ENCODE results near the gene PNRC1. TPM values are rescaled to one million over a fixed set of nuclear protein-coding genes. Genes with fewer than 3 reads are reported as not detected.

The PNRC1 gene
- total RNA-seq, 4 donors from 2014 or later = 97.3 to 176 (median 102) TPM

DNA sequence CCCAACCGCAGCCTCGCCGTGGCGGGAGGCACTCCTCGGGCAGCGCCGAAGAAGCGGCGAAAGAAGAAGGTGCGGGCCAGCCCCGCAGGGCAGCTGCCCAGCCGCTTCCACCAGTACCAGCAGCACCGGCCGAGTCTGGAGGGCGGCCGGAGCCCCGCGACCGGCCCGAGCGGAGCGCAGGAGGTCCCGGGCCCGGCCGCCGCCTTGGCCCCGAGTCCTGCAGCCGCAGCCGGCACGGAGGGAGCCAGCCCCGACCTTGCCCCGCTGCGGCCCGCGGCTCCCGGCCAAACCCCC, 525 bp downstream of the PNRC1 start:
- Histone ChIP-seq H3K36me3 (peaks cover 0 to 25% (median 4%) of the 10 kb centered on the region in 3 donors), H3K4me3 (peak overlapping the region; percentile 87 to 100 (median 96)), H3K27me3 (no peaks in the 10 kb centered on the region), H3K4me1 (peaks cover 0 to 8% (median 0%) of the 10 kb centered on the region in 4 donors), H3K27ac (peak overlapping the region; percentile 99 to 100 (median 100)), H3K9me3 (no peaks in the 10 kb centered on the region)
- no peak for DNase-seq
- TF ChIP-seq POLR2A (IDR thresholded peaks at IDR 0.05) (no peak), CTCF (IDR thresholded peaks at IDR 0.05) (peak in 1 of 6 experiments; percentile 6)

GRCh38 chr6:89081423-89082322, 1.1 kb downstream of the PNRC1 start:
- peak; percentile 51 to 84 for TF ChIP-seq POLR2A (IDR thresholded peaks at IDR 0.05)
- TF ChIP-seq CTCF (IDR thresholded peaks at IDR 0.05) = peak in 1 of 6 experiments; percentile 5
- Histone ChIP-seq H3K27me3 (no peaks in the 10 kb centered on the region), H3K4me3 (peak overlapping the region; percentile 87 to 100 (median 96))

GRCh38 chr6:89082486-89082891, 1.9 kb downstream of the PNRC1 start:
- H3K27me3 ChIP-seq = no peaks in the 10 kb centered on the region
- H3K9me3 ChIP-seq = no peaks in the 10 kb centered on the region
- peak overlapping the region; percentile 87 to 100 (median 96) for H3K4me3 ChIP-seq
- no peak for DNase-seq
- H3K27ac ChIP-seq = peak overlapping the region; percentile 99 to 100 (median 100)
- H3K36me3 ChIP-seq = peaks cover 0 to 26% (median 4%) of the 10 kb centered on the region in 3 donors
- TF ChIP-seq CTCF (IDR thresholded peaks at IDR 0.05) = no peak
- no peak for TF ChIP-seq POLR2A (IDR thresholded peaks at IDR 0.05)
- peaks cover 0 to 8% (median 0%) of the 10 kb centered on the region in 4 donors for H3K4me1 ChIP-seq

More at GRCh38 chr6:89081423-89082322, 1.1 kb downstream of the PNRC1 start:
- H3K9me3 ChIP-seq = no peaks in the 10 kb centered on the region
- H3K4me1 ChIP-seq = peaks cover 0 to 8% (median 0%) of the 10 kb centered on the region in 4 donors
- peak; percentile 98 to 100 (median 99) for DNase-seq
- peak overlapping the region; percentile 99 to 100 (median 100) for H3K27ac ChIP-seq
- peaks cover 0 to 26% (median 4%) of the 10 kb centered on the region in 3 donors for H3K36me3 ChIP-seq

- H3K4me3 ChIP-seq = peak overlapping the region in 1 of 4 donors; percentile 98
- peaks cover 0 to 8% (median 0%) of the 10 kb centered on the region in 4 donors for H3K4me1 ChIP-seq
- H3K9me3 ChIP-seq = no peaks in the 10 kb centered on the region
- DNase-seq = no peak
- H3K36me3 ChIP-seq = peaks cover 0 to 26% (median 4%) of the 10 kb centered on the region in 3 donors
- TF ChIP-seq POLR2A (IDR thresholded peaks at IDR 0.05) (no peak), CTCF (IDR thresholded peaks at IDR 0.05) (no peak)
- H3K27ac ChIP-seq = peak overlapping the region in 1 of 4 donors; percentile 5
- H3K27me3 ChIP-seq = no peaks in the 10 kb centered on the region
These were observed 4.0 kb downstream of the PNRC1 start for GRCh38 chr6:89084542-89084941.

- Histone ChIP-seq H3K4me3 (no peak overlapping the region), H3K36me3 (peaks cover 0 to 26% (median 4%) of the 10 kb centered on the region in 3 donors), H3K9me3 (no peaks in the 10 kb centered on the region), H3K27me3 (no peaks in the 10 kb centered on the region), H3K27ac (no peak overlapping the region), H3K4me1 (peaks cover 0 to 8% (median 0%) of the 10 kb centered on the region in 4 donors)
- DNase-seq = no peak
- TF ChIP-seq CTCF (IDR thresholded peaks at IDR 0.05) (no peak), POLR2A (IDR thresholded peaks at IDR 0.05) (no peak)
These were observed 4.4 kb downstream of the PNRC1 start for GRCh38 chr6:89084954-89085353.
